Islet of Langerhans (tissue), 1 donor: ENCODE results near the gene SMOC1.

Source experiments
- FAIRE-seq: peaks from one replicate; lab custom pipeline; 2011; peaks lifted over from hg19 to GRCh38; lab: Jason Lieb, UNC

Gene SMOC1

DNA sequence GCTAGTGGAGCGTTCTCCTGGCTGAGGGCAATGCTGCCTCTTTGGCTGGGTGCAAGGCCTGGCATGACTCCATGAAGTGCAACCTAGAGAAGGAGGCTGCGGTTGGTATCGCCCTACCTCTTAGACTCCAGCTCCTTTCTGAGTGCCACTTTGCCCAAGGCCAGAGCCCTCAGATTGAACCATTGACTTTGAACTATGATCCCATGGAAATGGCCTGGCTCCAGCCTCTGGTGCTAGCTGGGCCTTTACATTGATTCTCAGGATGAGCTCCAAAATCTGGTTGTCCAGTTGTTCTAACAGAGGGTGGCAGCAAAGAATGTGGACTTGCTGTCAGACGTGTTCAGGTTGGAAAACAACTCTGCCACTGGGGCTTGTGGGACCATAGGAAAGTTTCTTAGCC, 16.1 kb upstream of the SMOC1 start:
- no peak for FAIRE-seq

DNA sequence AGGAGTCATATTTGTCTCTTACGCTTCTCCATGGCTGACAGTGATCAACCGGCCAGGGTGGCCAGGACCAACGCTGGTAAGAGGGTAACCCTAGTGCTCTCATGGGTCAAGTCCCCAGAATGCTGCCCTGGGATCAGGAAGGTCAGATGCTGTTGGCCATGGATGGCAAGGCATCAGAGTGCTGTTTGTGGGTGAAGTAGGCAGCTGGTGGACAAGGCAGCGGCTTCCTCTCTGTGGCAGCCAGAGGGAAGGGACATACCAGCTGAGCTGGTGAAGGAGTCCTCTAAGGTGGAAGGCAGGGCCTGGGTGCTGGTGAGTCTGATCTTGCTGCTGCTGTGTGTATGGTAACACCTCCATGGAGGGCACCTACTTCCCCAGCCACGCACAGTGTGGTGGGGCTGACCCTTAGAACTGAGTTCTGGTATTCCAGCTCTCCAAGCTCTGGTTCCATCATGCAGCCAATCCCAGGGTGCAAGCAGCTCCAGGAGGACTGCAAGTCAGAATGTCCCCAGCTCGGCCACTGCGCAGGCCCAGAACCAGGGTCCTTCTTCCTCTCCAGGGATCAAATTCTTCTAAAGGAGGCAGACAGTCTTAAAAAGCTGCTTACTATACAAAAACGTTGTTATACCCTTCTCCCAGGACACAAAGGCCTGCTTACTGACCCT, 13.4 kb upstream of the SMOC1 start:
- no peak for FAIRE-seq

DNA sequence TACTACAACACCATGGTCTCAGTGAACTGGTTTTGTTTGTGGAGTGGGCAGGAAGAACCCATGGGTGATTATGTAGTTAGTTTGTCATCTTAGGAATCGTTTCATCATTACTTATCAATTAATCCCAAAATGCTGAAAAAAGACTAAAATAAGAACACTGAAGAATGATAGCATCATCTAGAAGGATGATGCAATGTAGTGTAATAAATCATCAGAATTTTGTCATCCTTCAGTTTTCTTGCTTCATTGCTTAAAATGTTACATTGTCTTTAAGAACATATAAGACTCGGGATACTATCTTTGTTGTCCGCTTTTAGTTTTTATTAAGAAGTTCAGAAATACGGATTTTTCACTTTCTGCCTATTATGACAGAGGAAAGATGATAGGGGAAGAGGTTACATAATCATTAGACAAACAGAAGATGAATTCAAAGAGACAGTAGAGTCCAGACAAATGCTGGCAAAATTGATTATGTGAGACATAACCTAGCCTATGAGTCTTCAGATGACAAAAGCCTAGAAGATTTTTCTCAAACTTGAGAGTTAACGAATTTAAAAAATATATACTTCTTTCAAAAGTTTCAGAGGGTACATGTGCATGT, 10.8 kb upstream of the SMOC1 start:
- no peak for FAIRE-seq

GRCh38 chr14:69870613-69871012, 8.6 kb upstream of the SMOC1 start:
- no peak for FAIRE-seq

DNA sequence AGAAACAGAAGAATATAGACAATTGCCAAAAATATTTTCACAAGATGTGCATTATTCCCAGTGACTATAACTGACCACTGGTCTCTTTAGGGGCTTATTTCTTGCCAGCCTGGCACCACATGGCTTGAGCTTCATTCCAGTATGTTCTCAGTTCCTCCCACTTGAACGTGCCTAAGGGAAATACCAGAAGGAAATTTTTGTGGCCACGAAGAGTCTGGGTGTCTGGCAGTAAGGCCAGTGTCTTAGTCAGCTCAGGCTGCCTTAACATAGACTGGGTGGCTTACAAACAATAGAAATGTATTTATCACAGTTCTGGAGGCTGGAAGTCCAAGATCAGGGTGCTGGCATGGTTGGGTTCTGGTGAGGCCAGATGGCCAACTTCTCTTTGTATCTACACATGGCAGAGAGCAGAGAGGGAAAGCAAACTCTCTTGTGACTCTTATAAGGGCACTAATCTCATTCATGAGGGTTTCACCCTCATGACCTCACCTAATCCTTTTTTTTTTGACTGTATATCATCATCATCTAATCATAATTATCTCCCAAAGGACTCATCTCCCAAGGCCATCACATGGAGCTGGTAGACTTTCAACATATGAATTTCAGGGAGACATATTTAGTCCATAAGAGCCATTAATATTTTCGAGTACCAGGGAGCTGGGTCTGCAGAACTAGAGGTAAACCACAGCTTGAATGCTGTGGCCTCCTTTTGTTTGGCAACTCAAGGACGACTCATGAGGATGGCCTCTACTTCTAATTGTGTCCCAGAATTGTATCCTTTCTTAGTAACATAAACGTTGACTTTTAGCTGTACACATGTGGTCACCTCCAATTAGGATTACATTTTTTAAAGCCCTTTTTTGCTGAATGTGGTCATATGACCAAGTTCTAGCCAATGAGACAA, 5.1 kb upstream of the SMOC1 start:
- FAIRE-seq: no peak

DNA sequence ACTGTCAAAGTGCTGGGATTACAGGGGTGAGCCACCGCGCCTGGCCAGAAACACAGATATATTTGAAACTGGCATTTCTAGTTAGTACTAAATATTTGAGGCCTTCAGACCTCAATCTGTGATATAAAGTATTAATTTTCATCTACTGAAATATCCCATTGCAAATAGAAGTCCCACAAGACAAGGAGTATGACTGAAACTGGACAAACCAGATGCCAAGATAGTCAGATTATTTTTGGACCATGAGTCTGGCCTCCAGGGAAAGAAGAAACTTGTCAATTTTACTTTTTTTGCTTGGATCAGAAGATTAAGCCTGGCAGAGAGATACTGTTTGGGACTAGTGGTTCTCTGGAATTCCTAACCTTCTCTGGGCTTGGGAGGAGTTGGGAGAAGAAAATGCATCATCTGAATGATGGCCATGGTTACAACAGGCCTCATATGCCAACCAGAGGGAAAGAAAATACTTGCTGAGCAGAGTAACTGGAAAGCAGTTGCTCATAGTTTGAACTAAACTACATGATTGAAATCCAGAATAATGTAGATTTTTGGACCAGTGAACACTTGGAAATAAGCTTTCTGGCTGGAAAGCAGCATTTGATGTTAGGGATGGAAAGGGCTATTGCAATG, 2.9 kb upstream of the SMOC1 start:
- FAIRE-seq: no peak

GRCh38 chr14:69876848-69877306, 2.3 kb upstream of the SMOC1 start:
- no peak for FAIRE-seq

- no peak for FAIRE-seq
Measured at GRCh38 chr14:69877492-69877891, 1.7 kb upstream of the SMOC1 start.

- no peak for FAIRE-seq
Measured at GRCh38 chr14:69878251-69878650, 965 bp upstream of the SMOC1 start.

- FAIRE-seq: no peak
Measured at GRCh38 chr14:69880044-69880487, 850 bp downstream of the SMOC1 start.

DNA sequence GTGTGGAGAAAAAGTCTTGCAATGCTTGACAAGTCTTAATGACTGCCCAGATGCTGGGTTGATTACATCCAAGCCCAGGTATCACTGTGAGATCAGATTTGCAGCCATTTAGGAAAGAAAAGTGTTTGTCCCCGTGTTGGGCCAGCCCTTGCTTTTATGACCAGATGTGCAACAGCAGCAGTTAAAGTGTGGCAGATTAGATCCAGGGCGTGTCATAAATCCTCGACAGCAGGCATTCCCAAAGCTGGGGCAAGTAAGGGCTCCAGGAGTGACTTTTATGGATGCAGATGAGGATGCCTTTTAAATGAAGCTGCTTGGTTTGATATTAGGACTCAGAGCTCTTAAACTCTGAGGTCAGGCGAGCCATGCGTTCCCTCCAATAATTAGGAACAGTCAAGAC, 1.7 kb downstream of the SMOC1 start:
- no peak for FAIRE-seq

GRCh38 chr14:69882116-69882864, 3.1 kb downstream of the SMOC1 start:
- FAIRE-seq: no peak

GRCh38 chr14:69882915-69883314, 3.7 kb downstream of the SMOC1 start:
- FAIRE-seq: no peak

DNA sequence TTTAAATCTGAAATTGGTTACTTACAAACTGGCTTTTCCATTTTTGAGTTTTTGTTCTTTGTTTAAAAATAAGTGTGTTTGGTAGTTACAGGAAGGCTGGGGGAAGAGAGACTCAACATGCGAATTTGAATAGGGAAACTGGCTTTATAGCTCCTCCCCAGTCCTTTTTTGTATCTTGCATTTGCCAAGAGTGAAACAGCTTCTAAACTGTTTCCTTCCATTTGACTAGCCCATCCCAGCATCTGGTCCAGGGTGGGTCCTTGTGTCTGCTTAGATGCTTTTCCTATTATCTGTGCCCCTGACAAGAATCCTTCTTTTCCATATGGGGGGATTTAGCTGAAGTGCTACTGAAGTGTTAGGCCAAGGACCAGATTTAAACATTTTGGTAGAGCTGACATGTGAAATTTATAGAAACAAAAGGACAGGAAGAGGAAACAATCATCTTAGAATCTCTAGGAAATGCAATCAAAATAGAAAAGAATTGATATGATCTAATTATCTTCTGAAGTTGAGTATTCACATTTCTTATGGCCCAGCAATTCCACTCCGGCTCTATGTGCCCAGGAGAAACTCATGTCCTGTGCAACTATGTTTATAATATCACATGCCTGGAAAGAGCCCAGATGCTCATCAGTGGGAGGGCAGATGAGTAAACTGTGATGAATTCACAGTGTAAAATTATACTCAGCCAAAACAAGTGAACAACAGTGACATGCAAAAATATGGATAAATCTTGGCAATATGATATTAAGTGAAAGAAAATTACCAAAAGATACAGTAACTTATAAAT, 7.4 kb downstream of the SMOC1 start:
- FAIRE-seq: no peak

- FAIRE-seq: no peak
Measured at GRCh38 chr14:69887740-69888657, 8.8 kb downstream of the SMOC1 start.

DNA sequence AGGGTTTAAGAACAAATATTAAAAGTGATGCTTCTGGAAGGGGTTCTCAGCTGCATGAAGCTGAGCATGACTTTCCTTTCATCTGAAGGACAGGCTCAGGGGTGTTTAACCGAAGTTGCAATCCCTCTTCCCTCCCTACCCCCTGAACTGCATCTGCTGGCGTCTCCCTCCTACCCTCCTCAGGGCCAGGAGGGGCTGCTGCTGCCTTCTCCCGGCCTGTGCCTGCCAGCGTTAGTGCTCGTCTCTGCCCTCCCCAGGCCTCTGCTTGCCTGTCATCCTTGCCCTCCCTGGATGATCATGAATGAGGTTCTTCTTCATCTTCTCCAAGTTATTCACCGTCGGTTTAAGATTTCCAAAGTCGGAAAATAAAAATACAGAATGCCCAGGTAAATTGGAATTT, 12.2 kb downstream of the SMOC1 start:
- no peak for FAIRE-seq

- FAIRE-seq: no peak
Measured at GRCh38 chr14:69895109-69895508, 15.9 kb downstream of the SMOC1 start.

- FAIRE-seq: no peak
Measured at GRCh38 chr14:69896080-69896479, 16.9 kb downstream of the SMOC1 start.

GRCh38 chr14:69896972-69897371, 17.8 kb downstream of the SMOC1 start:
- no peak for FAIRE-seq

GRCh38 chr14:69900603-69901002, 21.4 kb downstream of the SMOC1 start:
- FAIRE-seq: no peak
